Measurements from ENCODE around the gene EPS8L3.
"Not testable (repeated sequence)": the region's sequence is repeated elsewhere in the genome, so short reads cannot be mapped to it uniquely, and the experiment has no call there.

Gene EPS8L3

GRCh38 chr1:109762821-109763645 is 690 bp downstream of the EPS8L3 start:
- no peak for DNase-seq (ENCODE audit: low spot score)

GRCh38 chr1:109762039-109762585 is 1.6 kb downstream of the EPS8L3 start:
- DNase-seq (ENCODE audit: low spot score) = no peak

GRCh38 chr1:109761227-109762038 is 2.3 kb downstream of the EPS8L3 start:
- DNase-seq (ENCODE audit: low spot score) = no peak

- no peak for DNase-seq (ENCODE audit: low spot score)
Observed at GRCh38 chr1:109760581-109761226, 3.0 kb downstream of the EPS8L3 start.

GRCh38 chr1:109759513-109760334 is 4.0 kb downstream of the EPS8L3 start:
- DNase-seq (ENCODE audit: low spot score) = no peak

- no peak for DNase-seq (ENCODE audit: low spot score)
Observed at GRCh38 chr1:109757936-109758786, 5.6 kb downstream of the EPS8L3 start.

- no peak for DNase-seq (ENCODE audit: low spot score)
Observed at GRCh38 chr1:109756848-109757521, 6.7 kb downstream of the EPS8L3 start.

GRCh38 chr1:109756325-109756724 is 7.4 kb downstream of the EPS8L3 start:
- not testable (repeated sequence) for DNase-seq (ENCODE audit: low spot score)

GRCh38 chr1:109754738-109755137 is 9.0 kb downstream of the EPS8L3 start:
- DNase-seq (ENCODE audit: low spot score) = no peak

GRCh38 chr1:109751531-109752260 is 12.0 kb downstream of the EPS8L3 start:
- DNase-seq (ENCODE audit: low spot score) = no peak

- no peak for DNase-seq (ENCODE audit: low spot score)
Observed at GRCh38 chr1:109750920-109751319, 12.8 kb downstream of the EPS8L3 start.

- no peak for DNase-seq (ENCODE audit: low spot score)
Observed at GRCh38 chr1:109750241-109750882, 13.4 kb downstream of the EPS8L3 start.

GRCh38 chr1:109749221-109749620 is 14.5 kb downstream of the EPS8L3 start:
- DNase-seq (ENCODE audit: low spot score) = no peak

GRCh38 chr1:109748311-109748710 is 15.4 kb downstream of the EPS8L3 start:
- DNase-seq (ENCODE audit: low spot score) = not testable (repeated sequence)

- DNase-seq (ENCODE audit: low spot score) = no peak
Observed at GRCh38 chr1:109740615-109741373, 22.9 kb downstream of the EPS8L3 start, which contains the start of gene GSTM3. GSTM3 (minus strand) TSS chr1:109741038; CDS start chr1:109740287, 751 bp downstream.

- DNase-seq (ENCODE audit: low spot score) = peak; percentile 84
Observed at GRCh38 chr1:109739738-109740614, 23.7 kb downstream of the EPS8L3 start.

All from CD4-positive, alpha-beta T cell treated with Interleukin-15 for 4 hours (primary cell).